Liver (tissue), 9 donors: ENCODE measurements around the gene CRYAA. TPM values are rescaled to one million over a fixed set of nuclear protein-coding genes. Genes with fewer than 3 reads are reported as not detected.

Experiments used
- DNase-seq: peaks from one replicate; pipeline ENCODE4 v3.0.0-alpha.2; 2017; ENCODE audit warnings: low spot score
- H3K27ac ChIP-seq, 2 donors: one replicate each; pipeline ENCODE4 v1.7.0; 2013; ENCODE audit warnings: inconsistent platforms in 2 of 2, low read length in 2 of 2, control low read depth in 1 of 2, low read depth in 1 of 2, mild to moderate bottlenecking in 1 of 2
- H3K27me3 ChIP-seq, 4 donors: one replicate each; pipeline versions ENCODE4 v1.6.1 to v1.7.0; 2013; ENCODE audit warnings: low read length in 3 of 4, inconsistent platforms in 1 of 4, mild to moderate bottlenecking in 1 of 4, moderate library complexity in 1 of 4; ENCODE audit not compliant: control insufficient read depth in 4 of 4, insufficient read depth in 4 of 4
- H3K36me3 ChIP-seq, 4 donors: one replicate each; pipeline versions ENCODE4 v1.6.1 to v1.7.0; 2013; ENCODE audit warnings: low read length in 3 of 4, mild to moderate bottlenecking in 3 of 4, low read depth in 1 of 4, moderate library complexity in 1 of 4; ENCODE audit not compliant: control insufficient read depth in 4 of 4, insufficient read depth in 3 of 4
- H3K4me1 ChIP-seq, 4 donors: one replicate each; pipeline versions ENCODE4 v1.6.1 to v1.7.0; 2013; ENCODE audit warnings: low read length in 3 of 4, mild to moderate bottlenecking in 3 of 4, moderate library complexity in 1 of 4; ENCODE audit not compliant: control insufficient read depth in 4 of 4, insufficient read depth in 4 of 4
- H3K4me3 ChIP-seq, 3 donors: one replicate each; pipeline versions ENCODE4 v1.6.1 to v1.7.0; 2013; ENCODE audit warnings: low read length in 3 of 3, control low read depth in 1 of 3, low read depth in 1 of 3, mild to moderate bottlenecking in 1 of 3
- H3K9ac ChIP-seq, 2 donors: one replicate each; pipeline ENCODE4 v1.7.0; 2013; ENCODE audit warnings: low read length in 2 of 2, mild to moderate bottlenecking in 2 of 2, moderate library complexity in 2 of 2, control low read depth in 1 of 2, low read depth in 1 of 2
- H3K9me3 ChIP-seq, 4 donors: one replicate each; pipeline versions ENCODE4 v1.6.1 to v1.7.0; 2013; ENCODE audit warnings: low read length in 3 of 4; ENCODE audit not compliant: control insufficient read depth in 4 of 4
- ATF3 ChIP-seq: IDR thresholded peaks from 2 replicates; pipeline ENCODE4 v1.6.1; 2016; ENCODE audit warnings: antibody characterized with exemption
- CTCF ChIP-seq: fragments of 150-350 bp; IDR thresholded peaks from 2 replicates; pipeline ENCODE4 v1.5.1; 2017; ENCODE audit warnings: improper control_type of control experiment, low read depth, low read length; ENCODE audit not compliant: missing input control
- EGR1 ChIP-seq, 2 donors: IDR thresholded peaks; 2 replicates each; pipeline ENCODE4 v1.6.1; 2016 to 2018; ENCODE audit warnings: antibody characterized with exemption in 2 of 2, low read depth in 2 of 2
- FOXA1 ChIP-seq: IDR thresholded peaks from 2 replicates; pipeline ENCODE4 v1.6.1; 2016; ENCODE audit warnings: antibody characterized with exemption
- FOXA2 ChIP-seq: IDR thresholded peaks from 2 replicates; pipeline ENCODE4 v1.6.1; 2016; ENCODE audit warnings: antibody characterized with exemption
- GABPA ChIP-seq, 2 donors: IDR thresholded peaks in 1 of 2; conservative IDR thresholded peaks in 1 of 2; 2 replicates each; pipeline ENCODE4 v1.6.1; 2016; ENCODE audit warnings: antibody characterized with exemption in 2 of 2, mild to moderate bottlenecking in 1 of 2, moderate library complexity in 1 of 2
- HNF4A ChIP-seq, 2 donors: conservative IDR thresholded peaks; 2 replicates each; pipeline ENCODE4 v1.6.1; 2016; ENCODE audit warnings: antibody characterized with exemption in 2 of 2, mild to moderate bottlenecking in 2 of 2
- HNF4G ChIP-seq: IDR thresholded peaks from 2 replicates; pipeline ENCODE4 v1.6.1; 2016; ENCODE audit warnings: antibody characterized with exemption
- JUND ChIP-seq, 2 donors: IDR thresholded peaks; 2 replicates each; pipeline ENCODE4 v1.6.1; 2016; ENCODE audit warnings: antibody characterized with exemption in 2 of 2
- MAX ChIP-seq: IDR thresholded peaks from 2 replicates; pipeline ENCODE4 v1.6.1; 2016; ENCODE audit warnings: antibody characterized with exemption
- NR2F2 ChIP-seq: IDR thresholded peaks from 2 replicates; pipeline ENCODE4 v1.6.1; 2016; ENCODE audit warnings: antibody characterized with exemption
- RAD21 ChIP-seq, 2 donors: IDR thresholded peaks; 2 replicates each; pipeline ENCODE4 v1.6.1; 2016; ENCODE audit warnings: antibody characterized with exemption in 2 of 2, mild to moderate bottlenecking in 2 of 2
- RXRA ChIP-seq, 2 donors: IDR thresholded peaks; 2 replicates each; pipeline ENCODE4 v1.6.1; 2017 to 2018; ENCODE audit warnings: antibody characterized with exemption in 2 of 2, mild to moderate bottlenecking in 1 of 2
- SP1 ChIP-seq: IDR thresholded peaks from 2 replicates; pipeline ENCODE4 v1.6.1; 2018; ENCODE audit warnings: antibody characterized with exemption, mild to moderate bottlenecking
- TAF1 ChIP-seq: conservative IDR thresholded peaks from 2 replicates; pipeline ENCODE4 v1.6.1; 2016; ENCODE audit warnings: antibody characterized with exemption, mild to moderate bottlenecking
- YY1 ChIP-seq: IDR thresholded peaks from 2 replicates; pipeline ENCODE4 v1.6.1; 2016; ENCODE audit warnings: antibody characterized with exemption, mild to moderate bottlenecking
- ZBTB33 ChIP-seq: IDR thresholded peaks from 2 replicates; pipeline ENCODE4 v1.6.1; 2016; ENCODE audit warnings: antibody characterized with exemption
- WGBS: extraction: QIAGEN DNeasy Blood & Tissue Kit; methylation state at CpG from one replicate; pipeline ENCODE4 v1.1.7; 2013; 5-methylcytosine and 5-hydroxymethylcytosine counted together
- polyA plus RNA-seq, 2 donors: library from polyadenylated mRNA; stranded (reverse) in 1 of 2; unstranded in 1 of 2; fragments of 200-250 nt in 1 of 2; fragments of >200 nt in 1 of 2; fragmentation: Nextera tagmentation in 1 of 2; extraction: Ambion mirVana in 1 of 2; gene quantifications; one replicate each; pipeline versions ENCODE4 v1.2.1 to v1.2.3, GENCODE V29; 2013 to 2015
- total RNA-seq, 2 donors: library from RNA; depleted of rRNA; stranded (reverse); fragments of >200 nt; gene quantifications; one replicate each; pipeline ENCODE4 v1.2.3, GENCODE V29; 2014
- TF ChIP-seq, protein P1 (sequence below): IDR thresholded peaks from 2 replicates; pipeline ENCODE4 v1.6.1; 2016; ENCODE audit warnings: antibody characterized with exemption, mild to moderate bottlenecking
- donor health status: healthy.
- donor health status: healthy.
- donor health status: healthy.
- donor health status: healthy.
- donor health status: healthy.

The CRYAA gene
- total and polyA plus RNA-seq, 4 donors: 0.57 to 1.9 (median 0.84) TPM; not detected in 1

GRCh38 chr21:43188592-43189210 lies 19.9 kb downstream of the CRYAA start:
- Histone ChIP-seq H3K9me3 (no peaks in the 10 kb centered on the region), H3K9ac (no peak overlapping the region), H3K27ac (no peak overlapping the region), H3K36me3 (no peaks in the 10 kb centered on the region), H3K4me3 (no peak overlapping the region), H3K4me1 (no peaks in the 10 kb centered on the region), H3K27me3 (no peaks in the 10 kb centered on the region)
- no peak for DNase-seq
- 68% methylated on average over 15 of the region's 15 CpGs for WGBS
- TF ChIP-seq NR2F2 (no peak), SP1 (no peak), MAX (no peak), GABPA (IDR thresholded peaks at IDR 0.05 in 1 of 2, conservative IDR thresholded peaks at IDR 0.05 in 1 of 2) (no peak), HNF4A (conservative IDR thresholded peaks at IDR 0.05) (no peak), EGR1 (IDR thresholded peaks at IDR 0.05; ENCODE audit: low read depth in 2 of 2) (no peak), ZBTB33 (no peak), RAD21 (IDR thresholded peaks at IDR 0.05) (no peak), FOXA2 (no peak), YY1 (no peak), HNF4G (no peak), RXRA (IDR thresholded peaks at IDR 0.05) (no peak), FOXA1 (no peak), CTCF (no peak), JUND (IDR thresholded peaks at IDR 0.05) (no peak), ATF3 (no peak), TAF1 (no peak)
- TF ChIP-seq, protein P1, sequence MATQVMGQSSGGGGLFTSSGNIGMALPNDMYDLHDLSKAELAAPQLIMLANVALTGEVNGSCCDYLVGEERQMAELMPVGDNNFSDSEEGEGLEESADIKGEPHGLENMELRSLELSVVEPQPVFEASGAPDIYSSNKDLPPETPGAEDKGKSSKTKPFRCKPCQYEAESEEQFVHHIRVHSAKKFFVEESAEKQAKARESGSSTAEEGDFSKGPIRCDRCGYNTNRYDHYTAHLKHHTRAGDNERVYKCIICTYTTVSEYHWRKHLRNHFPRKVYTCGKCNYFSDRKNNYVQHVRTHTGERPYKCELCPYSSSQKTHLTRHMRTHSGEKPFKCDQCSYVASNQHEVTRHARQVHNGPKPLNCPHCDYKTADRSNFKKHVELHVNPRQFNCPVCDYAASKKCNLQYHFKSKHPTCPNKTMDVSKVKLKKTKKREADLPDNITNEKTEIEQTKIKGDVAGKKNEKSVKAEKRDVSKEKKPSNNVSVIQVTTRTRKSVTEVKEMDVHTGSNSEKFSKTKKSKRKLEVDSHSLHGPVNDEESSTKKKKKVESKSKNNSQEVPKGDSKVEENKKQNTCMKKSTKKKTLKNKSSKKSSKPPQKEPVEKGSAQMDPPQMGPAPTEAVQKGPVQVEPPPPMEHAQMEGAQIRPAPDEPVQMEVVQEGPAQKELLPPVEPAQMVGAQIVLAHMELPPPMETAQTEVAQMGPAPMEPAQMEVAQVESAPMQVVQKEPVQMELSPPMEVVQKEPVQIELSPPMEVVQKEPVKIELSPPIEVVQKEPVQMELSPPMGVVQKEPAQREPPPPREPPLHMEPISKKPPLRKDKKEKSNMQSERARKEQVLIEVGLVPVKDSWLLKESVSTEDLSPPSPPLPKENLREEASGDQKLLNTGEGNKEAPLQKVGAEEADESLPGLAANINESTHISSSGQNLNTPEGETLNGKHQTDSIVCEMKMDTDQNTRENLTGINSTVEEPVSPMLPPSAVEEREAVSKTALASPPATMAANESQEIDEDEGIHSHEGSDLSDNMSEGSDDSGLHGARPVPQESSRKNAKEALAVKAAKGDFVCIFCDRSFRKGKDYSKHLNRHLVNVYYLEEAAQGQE: no peak
